T-helper 9 cell (primary cell): ENCODE data around the gene LARP1B.
"Not testable (repeated sequence)": the region's sequence is repeated elsewhere in the genome, so short reads cannot be mapped to it uniquely, and the experiment has no call there.

Experiments used
- DNase-seq: peaks from one replicate; pipeline ENCODE4 v3.0.0-alpha.2; 2020

Gene LARP1B

DNA sequence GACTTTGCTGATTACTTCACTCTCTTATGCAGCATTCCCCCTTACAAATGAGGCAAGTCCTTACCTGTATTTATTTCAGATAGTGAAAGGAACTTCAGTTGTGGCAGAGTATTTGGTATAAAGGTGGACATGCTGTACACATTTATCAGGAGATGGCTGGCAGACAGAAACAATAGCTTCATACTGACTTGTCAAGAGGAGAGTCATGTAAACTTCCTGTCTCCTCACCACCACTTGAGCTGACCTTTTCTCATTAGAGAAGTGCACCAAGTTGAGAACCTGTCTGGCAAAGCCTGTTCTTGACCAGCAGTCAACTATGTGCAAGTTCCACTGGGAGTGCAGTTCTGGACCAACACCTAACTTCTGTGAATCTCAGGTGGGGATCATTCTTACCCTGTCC lies 80.8 kb downstream of the LARP1B start:
- no peak for DNase-seq

DNA sequence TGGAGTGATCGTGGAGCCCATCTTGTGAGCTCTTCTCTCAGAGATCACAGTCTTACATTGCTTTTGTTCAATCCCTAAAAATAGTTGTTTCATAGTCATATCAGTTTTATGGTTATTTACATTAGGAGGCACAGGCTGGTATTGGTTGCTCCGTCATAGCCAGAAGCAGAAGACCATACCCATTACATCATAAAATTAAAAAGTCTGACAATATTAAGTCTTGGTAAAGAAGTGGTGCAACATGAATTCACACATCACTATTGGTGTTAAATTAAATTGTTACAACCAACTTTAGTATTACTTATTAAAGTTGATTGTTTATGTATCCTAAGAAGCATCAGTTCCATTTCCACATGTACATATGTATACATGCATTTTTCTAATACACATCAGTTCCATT lies 84.6 kb downstream of the LARP1B start:
- no peak for DNase-seq

- DNase-seq = no peak
These were observed 92.7 kb downstream of the LARP1B start for GRCh38 chr4:128153800-128154199.

- no peak for DNase-seq
These were observed 94.2 kb downstream of the LARP1B start for GRCh38 chr4:128155231-128155855.

- DNase-seq = no peak
These were observed 94.9 kb downstream of the LARP1B start for GRCh38 chr4:128155874-128156456.

GRCh38 chr4:128156472-128156871 lies 95.4 kb downstream of the LARP1B start:
- not testable (repeated sequence) for DNase-seq

GRCh38 chr4:128158894-128159293 lies 97.8 kb downstream of the LARP1B start:
- DNase-seq = no peak

- no peak for DNase-seq
These were observed 98.9 kb downstream of the LARP1B start for GRCh38 chr4:128159967-128160366.

GRCh38 chr4:128161138-128161537 lies 100.0 kb downstream of the LARP1B start:
- DNase-seq = no peak

GRCh38 chr4:128162434-128162833 lies 101.3 kb downstream of the LARP1B start:
- no peak for DNase-seq

- no peak for DNase-seq
These were observed 102.3 kb downstream of the LARP1B start for GRCh38 chr4:128163177-128164117.

GRCh38 chr4:128166982-128167381 lies 105.9 kb downstream of the LARP1B start:
- no peak for DNase-seq

GRCh38 chr4:128168701-128169100 lies 107.6 kb downstream of the LARP1B start:
- no peak for DNase-seq

DNA sequence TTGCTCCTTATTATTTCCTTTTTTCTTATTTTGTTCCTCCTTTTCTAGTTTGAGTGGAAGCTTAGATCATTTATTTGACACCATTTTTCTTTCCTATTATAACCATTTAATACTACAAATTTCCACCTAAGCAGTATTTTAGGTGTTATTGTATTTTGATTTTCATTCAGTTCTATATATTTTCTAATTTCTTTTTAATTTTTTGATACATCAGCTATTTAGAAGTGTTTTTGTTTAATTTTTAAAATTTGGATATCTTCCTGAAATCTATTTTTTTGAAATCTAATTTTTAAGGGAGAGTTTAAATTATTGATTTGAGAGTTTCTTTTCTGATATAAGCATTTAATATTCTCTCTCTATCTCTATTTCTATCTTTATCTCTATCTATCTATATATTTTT lies 108.1 kb downstream of the LARP1B start:
- no peak for DNase-seq

GRCh38 chr4:128176643-128177042 lies 115.5 kb downstream of the LARP1B start:
- DNase-seq = no peak

DNA sequence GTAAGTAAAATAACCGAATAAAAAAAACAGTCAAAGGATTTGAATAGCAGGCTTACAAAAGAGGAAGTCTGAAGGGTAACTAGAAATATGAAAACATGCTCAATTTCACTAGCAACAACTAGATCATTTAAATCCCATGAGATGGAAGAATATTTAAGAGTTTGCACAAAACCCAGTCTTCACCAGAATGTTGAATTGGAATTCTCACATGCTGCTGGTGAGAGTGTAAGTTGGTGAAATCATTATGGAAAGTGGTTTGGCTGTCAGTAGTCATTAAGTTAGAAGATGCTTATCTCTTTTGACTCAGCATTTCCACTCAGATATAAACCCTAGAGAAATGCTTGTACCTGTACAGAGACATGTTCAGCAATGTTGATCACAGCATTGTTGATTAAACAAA lies 116.4 kb downstream of the LARP1B start:
- DNase-seq = no peak

DNA sequence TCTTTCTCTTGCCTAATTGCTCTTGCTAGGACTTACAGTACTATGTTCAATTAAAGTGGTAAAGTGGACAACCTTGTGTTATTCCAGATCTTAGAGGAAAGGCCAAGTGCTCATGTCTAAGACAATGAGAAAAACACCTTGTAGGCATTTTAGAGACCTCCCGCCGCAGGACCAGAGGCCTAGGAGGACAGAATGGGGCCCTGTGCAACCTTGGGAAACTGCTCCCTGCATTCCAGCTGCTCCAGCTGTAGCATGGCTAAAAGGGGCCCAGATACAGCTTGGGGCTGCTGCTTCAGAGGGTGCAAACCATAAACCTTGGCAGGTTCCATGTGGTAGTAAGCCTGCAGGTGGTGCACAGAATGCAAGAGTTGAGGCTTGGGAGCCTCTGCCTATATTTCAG lies 125.5 kb downstream of the LARP1B start:
- no peak for DNase-seq

DNA sequence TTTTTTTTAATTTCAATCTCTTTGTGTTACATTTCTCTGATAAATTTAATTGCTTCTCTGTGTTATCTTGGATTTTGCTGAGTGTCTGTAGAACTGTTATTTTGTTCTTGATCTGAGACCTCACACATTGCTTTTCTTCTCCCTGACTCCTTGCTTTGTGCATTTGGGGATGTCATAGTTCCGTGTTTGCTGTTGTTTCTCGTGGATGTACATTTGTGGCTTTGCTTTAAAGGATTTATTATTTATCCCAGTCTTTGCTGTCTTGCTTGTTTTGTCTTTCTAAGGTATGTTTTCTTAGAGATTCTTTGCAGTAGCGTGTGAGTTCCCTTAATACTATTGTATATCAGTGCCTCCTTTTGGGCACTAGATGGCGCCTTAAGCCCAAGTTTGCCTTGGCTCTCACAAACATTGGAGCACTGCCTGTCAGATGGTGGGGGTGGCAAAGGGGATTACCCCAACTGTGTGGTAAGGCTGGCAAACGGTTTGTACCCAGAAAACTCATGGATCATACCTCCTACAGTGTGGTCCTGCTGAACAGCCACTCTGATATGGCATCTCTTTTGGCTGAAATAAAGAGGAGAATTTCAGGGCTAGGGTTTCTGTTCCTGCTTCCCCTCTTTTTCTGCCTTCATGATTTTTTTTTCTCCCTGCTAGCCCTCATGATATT lies 130.1 kb downstream of the LARP1B start:
- peak; percentile 49 for DNase-seq

DNA sequence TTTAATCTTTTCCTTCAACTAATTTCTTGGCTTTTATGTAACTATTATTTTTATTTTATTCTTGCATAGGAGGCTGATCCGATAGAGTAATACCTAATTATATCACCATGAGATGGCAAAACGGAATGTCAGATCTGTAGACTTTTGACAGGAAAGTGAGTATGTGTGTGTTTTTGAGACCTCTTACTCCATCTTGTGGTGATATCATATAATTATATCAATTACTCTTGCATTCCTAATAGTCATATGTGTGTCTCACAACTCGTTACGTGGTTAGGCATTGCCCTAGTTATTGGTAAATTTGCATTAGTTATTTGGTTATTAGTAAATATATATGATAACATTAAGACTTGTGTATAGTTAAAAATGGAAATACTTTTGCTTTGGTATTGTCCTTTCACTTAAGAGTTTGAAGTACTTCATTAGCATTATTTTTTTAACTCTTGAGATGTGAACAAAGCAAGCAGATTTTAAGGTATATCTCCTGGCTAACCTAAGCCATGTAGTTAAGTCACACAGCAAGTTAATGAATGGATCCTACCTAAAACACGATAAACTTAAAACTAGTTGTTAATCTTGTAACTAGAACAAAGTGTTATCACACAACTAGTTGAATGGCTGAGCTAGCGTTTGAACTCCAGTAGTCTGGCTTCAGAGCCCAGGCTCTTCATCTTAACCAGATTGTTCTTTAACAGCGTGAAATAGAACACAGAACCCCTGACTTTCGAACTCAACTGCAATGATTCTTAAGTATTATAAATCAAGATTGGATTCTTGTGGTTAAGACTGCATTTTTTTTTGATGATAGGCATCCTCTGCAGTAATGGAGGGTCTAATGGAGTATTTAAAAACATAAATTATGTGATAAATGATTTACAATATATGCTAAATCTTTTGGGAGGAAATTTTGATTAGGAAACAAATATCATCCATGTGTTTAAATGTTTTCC lies 159.4 kb downstream of the LARP1B start:
- DNase-seq = no peak

DNA sequence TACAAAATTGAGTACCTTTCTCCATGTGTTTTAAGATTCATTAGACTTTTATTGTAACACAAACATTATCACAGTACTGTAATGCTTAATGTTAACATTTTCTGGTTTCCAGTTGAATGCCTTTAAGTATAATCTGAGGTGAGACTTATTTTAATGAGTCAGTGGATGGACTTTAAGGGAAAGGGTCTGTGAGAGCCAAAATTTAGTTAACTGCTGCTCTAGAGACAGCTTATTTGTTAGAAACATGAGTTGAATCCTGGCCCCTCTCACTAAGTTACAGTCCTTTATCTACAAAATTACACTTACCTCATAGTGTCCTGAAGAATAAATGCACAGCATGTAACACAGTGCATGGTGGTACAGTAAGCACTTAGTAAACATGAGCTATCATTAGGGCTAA lies 160.5 kb downstream of the LARP1B start:
- no peak for DNase-seq

GRCh38 chr4:128225148-128225547 lies 164.0 kb downstream of the LARP1B start:
- DNase-seq = no peak

DNA sequence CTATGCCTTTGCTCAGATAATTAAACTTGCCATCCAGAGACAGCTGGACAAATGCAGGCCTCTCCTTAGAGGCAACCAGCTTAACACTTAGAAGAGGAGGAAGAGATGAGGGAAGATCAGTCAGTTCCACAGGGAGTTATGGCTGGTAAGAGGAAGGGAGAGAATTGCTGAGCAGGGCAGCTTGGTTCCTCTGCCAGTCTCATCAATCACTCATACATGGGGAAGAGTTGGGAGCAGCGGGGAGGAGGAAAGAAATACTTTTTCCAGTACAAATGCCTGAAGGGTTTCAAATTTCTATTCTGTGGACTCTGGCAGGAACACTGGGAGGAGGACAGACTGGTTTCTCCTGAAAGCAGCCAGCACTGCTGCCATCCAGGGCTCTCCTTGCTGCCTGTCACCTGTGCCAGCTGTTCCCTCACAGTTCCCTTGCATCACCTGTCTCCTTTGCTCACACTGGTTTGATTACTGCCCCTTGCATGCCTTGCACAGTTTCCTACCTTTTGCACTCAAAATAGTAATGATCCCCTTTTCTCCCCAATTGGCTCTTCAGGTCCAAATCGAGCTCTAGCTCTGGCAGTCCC lies 167.0 kb downstream of the LARP1B start:
- DNase-seq = no peak
